ENCODE results near the gene CAMTA1. TPM values are rescaled to one million over a fixed set of nuclear protein-coding genes. Genes with fewer than 3 reads are reported as not detected.
A peak's percentile ranks its signal among the peaks of the same experiment; 100 is the strongest.

The CAMTA1 gene
- total RNA-seq, 1 donor from 2014 or later: 77.6 TPM

GRCh38 chr1:7177438-7178146, 392.3 kb downstream of the CAMTA1 start:
- no peak overlapping the region for H2AFZ ChIP-seq (ENCODE audit: low read depth, low read length)
- no peaks in the 10 kb centered on the region for H3K4me1 Mint-ChIP-seq (ENCODE audit: low read depth, unreplicated experiment)
- DNase-seq (ENCODE audit: low read depth) (no peak), FAIRE-seq (no peak)
- no peak overlapping the region for H3K4me2 ChIP-seq (ENCODE audit: low read length)
- peaks cover 22% of the 10 kb centered on the region for H3K27me3 Mint-ChIP-seq (ENCODE audit: low read depth, unreplicated experiment)
- peaks cover 9% of the 10 kb centered on the region for H3K9me3 Mint-ChIP-seq (ENCODE audit: unreplicated experiment)
- no peak overlapping the region for H3K27ac ChIP-seq (ENCODE audit: low read depth, low read length)
- peak overlapping the region; percentile 41 for H3K27ac Mint-ChIP-seq (ENCODE audit: unreplicated experiment)
- H3K36me3 Mint-ChIP-seq (ENCODE audit: low read depth, unreplicated experiment): no peaks in the 10 kb centered on the region
- no peaks in the 10 kb centered on the region for H3K79me2 ChIP-seq (ENCODE audit: insufficient read depth, low read length)
- H3K4me3 ChIP-seq (ENCODE audit: insufficient read depth, low read depth, low read length): no peak overlapping the region
- H3K4me1 ChIP-seq (ENCODE audit: insufficient read depth, low read length): no peaks in the 10 kb centered on the region
- no peak overlapping the region for H3K9ac ChIP-seq (ENCODE audit: low read length)
- no peaks in the 10 kb centered on the region for H4K20me1 ChIP-seq (ENCODE audit: insufficient read depth, low read length)
- H3K9me3 ChIP-seq (ENCODE audit: insufficient read depth, low read depth, low read length): peaks cover 9% of the 10 kb centered on the region
- no peaks in the 10 kb centered on the region for H3K27me3 ChIP-seq (ENCODE audit: insufficient read depth, low read length)
- H3K4me3 Mint-ChIP-seq (ENCODE audit: unreplicated experiment): no peak overlapping the region
- TF ChIP-seq EZH2 (IDR thresholded peaks at IDR 0.05; ENCODE audit: insufficient read depth, low read length): no peak
- TF ChIP-seq, protein P1, sequence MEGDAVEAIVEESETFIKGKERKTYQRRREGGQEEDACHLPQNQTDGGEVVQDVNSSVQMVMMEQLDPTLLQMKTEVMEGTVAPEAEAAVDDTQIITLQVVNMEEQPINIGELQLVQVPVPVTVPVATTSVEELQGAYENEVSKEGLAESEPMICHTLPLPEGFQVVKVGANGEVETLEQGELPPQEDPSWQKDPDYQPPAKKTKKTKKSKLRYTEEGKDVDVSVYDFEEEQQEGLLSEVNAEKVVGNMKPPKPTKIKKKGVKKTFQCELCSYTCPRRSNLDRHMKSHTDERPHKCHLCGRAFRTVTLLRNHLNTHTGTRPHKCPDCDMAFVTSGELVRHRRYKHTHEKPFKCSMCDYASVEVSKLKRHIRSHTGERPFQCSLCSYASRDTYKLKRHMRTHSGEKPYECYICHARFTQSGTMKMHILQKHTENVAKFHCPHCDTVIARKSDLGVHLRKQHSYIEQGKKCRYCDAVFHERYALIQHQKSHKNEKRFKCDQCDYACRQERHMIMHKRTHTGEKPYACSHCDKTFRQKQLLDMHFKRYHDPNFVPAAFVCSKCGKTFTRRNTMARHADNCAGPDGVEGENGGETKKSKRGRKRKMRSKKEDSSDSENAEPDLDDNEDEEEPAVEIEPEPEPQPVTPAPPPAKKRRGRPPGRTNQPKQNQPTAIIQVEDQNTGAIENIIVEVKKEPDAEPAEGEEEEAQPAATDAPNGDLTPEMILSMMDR (IDR thresholded peaks at IDR 0.05; ENCODE audit: insufficient read depth, low read depth, low read length): no peak
- no peaks in the 10 kb centered on the region for H3K36me3 ChIP-seq (ENCODE audit: insufficient read depth, low read length)

DNA sequence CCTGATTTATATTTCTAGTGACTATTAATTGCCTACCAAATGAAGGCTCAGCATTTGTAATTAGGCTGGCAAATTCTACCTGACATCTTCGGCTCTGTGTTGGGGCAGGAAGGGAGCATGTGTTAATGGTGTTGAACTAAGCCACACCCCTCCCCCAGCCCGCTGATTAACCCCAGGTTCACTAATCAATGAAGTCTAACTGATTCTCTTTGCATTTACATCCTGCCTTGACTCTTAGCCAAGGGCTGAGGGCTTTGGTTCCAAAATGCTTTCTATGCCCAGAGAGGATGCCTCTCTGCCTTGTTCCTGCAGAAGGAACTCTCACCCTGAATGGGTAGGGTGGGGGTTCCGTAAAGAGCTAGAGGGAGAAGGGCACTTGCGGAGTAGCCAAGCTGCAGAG, 393.1 kb downstream of the CAMTA1 start:
- Mint-ChIP-seq H3K4me1 (ENCODE audit: low read depth, unreplicated experiment) (no peaks in the 10 kb centered on the region), H3K4me3 (ENCODE audit: unreplicated experiment) (no peak overlapping the region), H3K27ac (ENCODE audit: unreplicated experiment) (no peak overlapping the region), H3K36me3 (ENCODE audit: low read depth, unreplicated experiment) (no peaks in the 10 kb centered on the region), H3K27me3 (ENCODE audit: low read depth, unreplicated experiment) (peaks cover 22% of the 10 kb centered on the region), H3K9me3 (ENCODE audit: unreplicated experiment) (peaks cover 10% of the 10 kb centered on the region)
- FAIRE-seq: no peak
- DNase-seq (ENCODE audit: low read depth): no peak
- Histone ChIP-seq H3K4me1 (ENCODE audit: insufficient read depth, low read length) (no peaks in the 10 kb centered on the region), H3K27ac (ENCODE audit: low read depth, low read length) (no peak overlapping the region), H3K36me3 (ENCODE audit: insufficient read depth, low read length) (no peaks in the 10 kb centered on the region), H3K9ac (ENCODE audit: low read length) (no peak overlapping the region), H3K4me2 (ENCODE audit: low read length) (no peak overlapping the region), H3K9me3 (ENCODE audit: insufficient read depth, low read depth, low read length) (peaks cover 9% of the 10 kb centered on the region), H2AFZ (ENCODE audit: low read depth, low read length) (no peak overlapping the region), H4K20me1 (ENCODE audit: insufficient read depth, low read length) (no peaks in the 10 kb centered on the region), H3K27me3 (ENCODE audit: insufficient read depth, low read length) (no peaks in the 10 kb centered on the region), H3K79me2 (ENCODE audit: insufficient read depth, low read length) (no peaks in the 10 kb centered on the region), H3K4me3 (ENCODE audit: insufficient read depth, low read depth, low read length) (no peak overlapping the region)
- TF ChIP-seq EZH2 (IDR thresholded peaks at IDR 0.05; ENCODE audit: insufficient read depth, low read length): no peak
- TF ChIP-seq, protein P1 (IDR thresholded peaks at IDR 0.05; ENCODE audit: insufficient read depth, low read depth, low read length): no peak

DNA sequence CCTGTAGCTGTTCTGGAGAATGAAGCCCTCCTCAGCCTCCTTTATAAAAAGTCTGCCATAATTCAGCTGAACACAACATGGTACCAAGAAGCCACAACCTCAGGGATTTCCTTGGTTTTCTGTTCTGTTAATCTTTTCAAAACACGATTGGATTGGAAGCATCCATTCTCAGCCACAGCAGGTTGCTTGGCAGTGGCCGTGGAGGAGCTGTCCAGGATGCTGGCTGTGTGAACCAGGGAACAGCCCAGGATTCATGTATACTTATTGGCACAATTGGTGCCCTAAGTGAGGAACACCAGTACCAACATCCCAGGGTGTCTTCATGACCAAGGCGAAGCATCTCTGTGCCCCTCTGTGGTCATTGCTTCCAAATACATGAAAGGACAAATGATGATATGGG, 393.5 kb downstream of the CAMTA1 start:
- H3K9ac ChIP-seq (ENCODE audit: low read length): no peak overlapping the region
- no peaks in the 10 kb centered on the region for H3K27me3 ChIP-seq (ENCODE audit: insufficient read depth, low read length)
- no peaks in the 10 kb centered on the region for H3K4me1 ChIP-seq (ENCODE audit: insufficient read depth, low read length)
- H3K4me2 ChIP-seq (ENCODE audit: low read length): no peak overlapping the region
- no peak overlapping the region for H3K27ac ChIP-seq (ENCODE audit: low read depth, low read length)
- H3K9me3 ChIP-seq (ENCODE audit: insufficient read depth, low read depth, low read length): peaks cover 9% of the 10 kb centered on the region
- no peaks in the 10 kb centered on the region for H3K36me3 ChIP-seq (ENCODE audit: insufficient read depth, low read length)
- no peak overlapping the region for H3K27ac Mint-ChIP-seq (ENCODE audit: unreplicated experiment)
- H3K27me3 Mint-ChIP-seq (ENCODE audit: low read depth, unreplicated experiment): peaks cover 22% of the 10 kb centered on the region
- no peaks in the 10 kb centered on the region for H3K79me2 ChIP-seq (ENCODE audit: insufficient read depth, low read length)
- peaks cover 10% of the 10 kb centered on the region for H3K9me3 Mint-ChIP-seq (ENCODE audit: unreplicated experiment)
- H4K20me1 ChIP-seq (ENCODE audit: insufficient read depth, low read length): no peaks in the 10 kb centered on the region
- no peak for FAIRE-seq
- no peak overlapping the region for H3K4me3 ChIP-seq (ENCODE audit: insufficient read depth, low read depth, low read length)
- TF ChIP-seq EZH2 (IDR thresholded peaks at IDR 0.05; ENCODE audit: insufficient read depth, low read length): no peak
- TF ChIP-seq, protein P1 (IDR thresholded peaks at IDR 0.05; ENCODE audit: insufficient read depth, low read depth, low read length): no peak
- DNase-seq (ENCODE audit: low read depth): no peak
- H3K4me3 Mint-ChIP-seq (ENCODE audit: unreplicated experiment): no peak overlapping the region
- no peaks in the 10 kb centered on the region for H3K4me1 Mint-ChIP-seq (ENCODE audit: low read depth, unreplicated experiment)
- no peak overlapping the region for H2AFZ ChIP-seq (ENCODE audit: low read depth, low read length)
- H3K36me3 Mint-ChIP-seq (ENCODE audit: low read depth, unreplicated experiment): no peaks in the 10 kb centered on the region

Data from astrocyte (in vitro differentiated cells and primary cell).